DMS53 treated with DMSO at 0.1 percent for 48 hours (cell line): Measurements from ENCODE around the gene TNPO1.
A peak's percentile ranks its signal among the peaks of the same experiment; 100 is the strongest.

ENCODE experiments used
- DNase-seq: peaks from one replicate; lab custom pipeline; 2025; ENCODE audit not compliant: unreplicated experiment; lab: John Stamatoyannopoulos, UW

TNPO1 gene

DNA sequence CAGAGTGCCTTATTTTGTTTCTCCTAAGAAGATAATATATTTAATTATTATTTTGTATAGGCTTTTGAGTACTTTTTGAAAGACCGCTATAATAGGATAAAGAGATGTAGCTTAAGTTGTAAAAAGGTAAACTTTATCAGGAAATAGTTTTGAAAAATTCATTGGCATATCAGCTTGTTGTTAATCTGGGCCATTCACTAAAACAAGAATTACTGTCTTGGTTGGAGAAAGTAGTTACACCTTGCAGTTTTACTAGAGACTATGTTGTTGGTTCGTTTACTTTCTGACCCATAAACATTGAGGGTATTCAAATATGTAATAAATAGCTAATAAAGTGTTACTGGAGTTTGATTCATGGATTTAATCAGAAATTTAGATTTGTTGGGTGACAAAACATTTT lies 33.7 kb downstream of the TNPO1 start:
- DNase-seq: no peak

DNA sequence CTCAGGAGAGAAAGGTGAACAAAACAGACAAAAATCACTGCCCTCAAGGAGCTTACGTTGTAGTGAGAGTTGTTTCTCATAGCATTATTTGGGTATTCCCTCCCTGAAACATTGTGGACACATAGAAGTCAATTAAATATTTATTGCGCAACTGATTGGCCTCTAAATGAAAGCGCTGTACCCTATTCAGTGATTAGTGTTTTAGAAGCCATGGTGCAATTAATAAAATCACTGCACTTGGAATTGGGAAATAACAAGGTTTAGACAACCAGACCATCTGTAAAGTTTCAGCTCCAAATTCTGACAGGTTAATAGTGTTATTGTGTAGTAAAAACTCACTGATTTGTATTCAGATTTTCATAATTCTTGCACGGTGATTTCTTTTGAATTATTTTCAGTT lies 35.9 kb downstream of the TNPO1 start:
- no peak for DNase-seq

DNA sequence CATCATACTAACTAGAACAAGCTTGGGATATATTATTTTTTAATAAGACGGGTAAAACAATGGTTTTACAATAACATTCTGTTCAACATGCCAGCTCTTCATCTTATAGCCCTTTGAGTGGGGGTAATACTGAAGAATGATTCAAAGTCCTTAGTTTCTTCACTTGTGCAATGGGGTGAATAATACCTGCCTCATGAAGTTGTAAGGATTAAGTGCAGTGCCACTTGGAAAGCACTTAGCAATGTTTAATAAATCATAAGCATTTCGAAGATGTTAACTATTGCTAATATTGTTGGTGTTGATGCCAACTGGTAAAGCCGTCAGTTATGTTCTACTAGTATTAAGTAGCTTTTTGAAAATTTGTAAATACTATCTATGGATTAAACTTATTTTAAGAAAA lies 38.0 kb downstream of the TNPO1 start:
- DNase-seq: no peak

DNA sequence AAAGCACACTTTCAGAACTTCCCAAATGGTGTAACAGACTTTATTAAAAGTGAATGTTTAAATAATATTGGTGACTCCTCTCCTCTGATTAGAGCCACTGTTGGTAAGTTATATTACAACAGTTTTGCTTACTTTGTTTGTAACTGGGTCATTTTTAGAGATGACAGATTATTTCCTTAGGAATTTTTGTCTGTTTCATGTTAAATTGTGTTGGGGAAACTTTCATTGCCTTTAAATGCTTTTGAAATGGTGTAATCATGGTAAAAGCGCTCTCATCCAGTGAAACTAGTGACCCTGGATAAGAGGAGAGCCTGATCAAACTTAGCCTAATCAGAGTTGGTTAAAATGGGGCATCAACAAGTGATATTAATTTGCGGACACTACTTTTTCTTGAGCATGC lies 39.4 kb downstream of the TNPO1 start:
- no peak for DNase-seq

DNA sequence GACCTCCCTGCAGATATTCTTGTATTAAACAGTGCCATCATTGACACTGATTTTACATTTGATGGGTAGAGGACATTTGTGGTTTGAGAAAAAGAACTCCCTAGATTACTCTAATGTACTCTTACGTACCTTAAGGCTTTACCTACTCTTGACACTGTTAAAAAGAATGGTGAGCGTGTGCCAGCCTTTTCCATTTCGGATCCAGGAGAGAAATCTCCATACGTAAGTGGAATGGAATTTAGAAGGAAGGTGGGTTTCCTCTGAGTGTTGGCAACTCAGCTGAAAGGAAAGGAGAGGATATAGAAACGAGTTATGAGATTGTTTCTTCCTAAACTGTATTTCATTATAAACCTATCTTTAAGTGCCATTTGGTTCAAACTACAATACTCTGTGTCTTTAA lies 40.9 kb downstream of the TNPO1 start:
- no peak for DNase-seq

DNA sequence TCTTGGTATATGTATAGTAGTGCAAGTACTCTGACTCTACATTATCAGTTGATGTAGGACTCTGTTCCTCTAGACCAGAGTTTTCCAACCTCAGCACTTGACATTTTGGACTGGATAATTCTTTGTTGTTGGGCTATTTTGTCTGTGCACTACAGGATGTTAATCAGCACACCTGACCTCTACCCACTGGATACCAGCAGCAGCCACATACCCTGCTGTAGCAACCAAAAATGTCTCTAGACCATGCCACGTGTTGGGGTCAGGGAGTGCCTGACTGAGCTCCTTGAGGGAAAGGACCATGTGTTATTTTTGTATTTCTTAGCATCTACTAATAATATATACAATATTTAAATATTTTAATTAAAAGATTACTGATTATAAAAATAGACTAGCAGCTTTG lies 42.7 kb downstream of the TNPO1 start:
- no peak for DNase-seq

DNA sequence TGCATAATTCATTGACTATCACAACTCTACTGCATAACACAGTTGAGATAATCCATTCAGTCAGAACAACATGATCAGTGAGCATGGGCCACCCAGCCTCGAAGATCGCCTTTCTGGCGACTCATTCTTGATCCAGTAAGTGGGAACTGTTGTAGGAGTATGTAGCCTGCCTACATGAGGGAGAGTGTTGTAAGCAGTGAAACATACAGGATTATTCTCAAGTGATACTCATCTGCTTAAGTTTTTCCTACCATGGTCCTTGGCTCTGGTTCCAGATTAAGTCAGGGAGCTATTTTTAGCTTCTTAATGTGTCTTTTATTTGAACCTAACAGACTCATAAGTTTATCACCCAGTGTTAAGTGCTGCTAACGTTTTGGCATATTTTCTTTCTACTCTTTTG lies 44.0 kb downstream of the TNPO1 start:
- no peak for DNase-seq

DNA sequence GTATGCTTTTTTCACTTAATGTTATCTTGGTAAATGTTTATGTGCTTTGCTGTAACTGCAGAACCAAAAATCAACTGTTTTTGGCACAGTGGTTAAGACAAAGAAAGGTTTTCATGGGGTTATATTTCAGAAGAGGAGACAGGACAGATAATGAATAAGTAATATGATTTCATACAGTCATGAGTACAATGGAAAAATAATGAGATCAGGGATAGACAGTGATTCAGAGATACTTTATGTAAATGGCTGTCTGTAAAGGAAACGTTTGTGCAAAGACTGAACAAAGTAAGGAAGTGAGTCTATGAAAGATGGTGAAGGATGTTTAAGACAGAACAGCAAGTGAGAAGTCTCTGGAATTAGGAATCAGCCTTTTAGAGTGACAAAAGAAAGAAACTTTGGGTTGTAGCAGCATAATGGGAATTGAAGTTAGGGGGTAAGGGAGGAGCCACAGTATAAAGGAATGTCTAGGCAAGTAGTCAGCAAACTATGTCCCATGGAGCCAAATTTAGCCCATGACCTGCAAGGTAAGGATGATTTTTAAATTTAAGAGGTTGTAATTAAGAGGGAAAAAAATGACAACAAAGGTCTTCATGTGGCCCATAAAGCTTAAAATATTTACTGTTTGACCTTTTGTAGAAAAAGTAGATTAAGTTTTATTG lies 55.0 kb downstream of the TNPO1 start:
- DNase-seq: no peak

DNA sequence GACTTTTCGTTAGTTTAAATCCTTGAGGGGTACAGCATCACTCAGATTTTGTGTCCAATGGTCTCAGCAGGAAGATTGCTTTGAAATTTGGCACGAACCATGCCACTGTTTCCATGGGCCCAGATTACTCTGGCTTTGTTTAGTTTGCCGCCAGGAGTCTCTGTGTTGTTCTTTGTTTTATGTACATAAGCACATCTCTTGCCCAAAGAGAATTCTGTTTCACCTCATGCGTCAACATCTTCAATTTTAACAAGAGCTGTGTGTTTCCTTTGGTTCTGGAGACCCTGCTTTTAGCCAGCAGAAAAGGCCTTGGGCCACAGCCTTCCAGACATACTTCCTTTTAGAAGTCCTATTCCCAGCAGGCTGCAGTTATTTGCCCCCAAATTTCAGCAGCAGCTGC lies 62.4 kb downstream of the TNPO1 start:
- DNase-seq: no peak

DNA sequence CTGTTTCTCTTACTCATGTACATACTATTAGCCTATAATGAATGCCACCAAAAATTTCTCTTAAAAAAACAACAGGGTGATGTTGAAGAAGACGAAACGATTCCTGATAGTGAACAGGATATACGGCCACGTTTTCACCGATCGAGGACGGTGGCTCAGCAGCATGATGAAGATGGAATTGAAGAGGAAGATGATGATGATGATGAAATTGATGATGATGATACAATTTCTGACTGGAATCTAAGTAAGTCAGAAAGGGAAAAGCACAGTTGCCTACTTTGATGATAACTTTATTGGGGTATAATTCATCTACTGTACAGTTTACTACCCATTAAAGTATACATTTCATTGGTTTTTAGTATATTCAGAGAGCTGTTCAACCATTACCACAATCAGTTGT lies 66.5 kb downstream of the TNPO1 start:
- no peak for DNase-seq

DNA sequence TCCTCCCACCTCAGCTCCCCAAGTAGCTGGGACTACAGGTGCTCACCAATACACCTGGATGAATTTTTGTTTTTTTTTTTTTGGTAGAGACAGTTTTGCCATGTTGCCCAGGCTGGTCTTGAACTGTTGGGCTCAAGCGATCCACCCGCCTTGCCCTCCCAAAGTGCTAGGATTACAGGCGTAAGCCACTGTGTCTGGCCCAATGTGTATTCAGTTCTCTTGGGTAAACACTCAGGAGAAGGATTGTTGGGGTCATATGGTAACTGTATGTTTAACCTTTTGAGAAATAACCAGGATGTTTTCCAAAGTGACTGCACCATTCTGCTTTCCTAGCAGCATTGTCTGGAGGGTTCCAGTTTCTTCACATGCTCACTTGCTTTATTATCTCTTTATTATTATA lies 67.4 kb downstream of the TNPO1 start:
- DNase-seq: peak; percentile 88

DNA sequence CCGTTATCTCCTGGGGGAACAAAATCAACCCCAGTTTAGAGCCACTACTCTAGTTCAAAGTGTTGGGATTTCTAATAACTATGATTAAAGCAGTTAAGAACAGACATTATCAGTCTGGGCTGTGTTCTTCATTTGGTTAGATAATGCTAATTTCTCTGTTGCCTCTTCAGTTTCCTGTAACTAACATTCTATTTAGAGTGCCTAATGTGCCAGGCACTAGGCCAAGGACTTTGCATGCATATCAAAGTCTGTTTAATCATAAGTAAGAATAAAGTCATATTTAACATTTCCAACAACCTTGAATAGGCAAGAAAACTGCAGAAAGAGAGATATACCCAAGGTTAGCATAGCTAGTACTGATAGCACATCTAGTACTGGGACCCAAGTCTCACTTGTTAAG lies 68.4 kb downstream of the TNPO1 start:
- no peak for DNase-seq

DNA sequence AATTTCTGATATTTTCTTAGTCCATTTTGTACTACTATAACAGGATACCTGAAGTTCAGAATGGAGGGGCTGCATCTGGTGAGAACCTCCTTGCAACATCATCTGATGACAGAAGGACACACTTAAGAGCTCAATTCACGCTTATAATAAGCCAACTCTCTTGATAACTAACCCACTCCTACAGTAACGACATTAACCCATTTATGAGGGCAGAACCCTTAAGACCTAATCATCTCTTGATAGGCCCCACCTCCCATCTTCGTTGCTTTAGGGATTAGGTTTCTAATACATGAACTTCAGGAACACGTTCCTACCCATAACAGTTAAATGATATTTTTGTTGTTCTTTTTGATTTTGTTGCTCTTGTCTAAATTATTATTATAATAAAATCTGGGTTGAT lies 69.4 kb downstream of the TNPO1 start:
- no peak for DNase-seq

DNA sequence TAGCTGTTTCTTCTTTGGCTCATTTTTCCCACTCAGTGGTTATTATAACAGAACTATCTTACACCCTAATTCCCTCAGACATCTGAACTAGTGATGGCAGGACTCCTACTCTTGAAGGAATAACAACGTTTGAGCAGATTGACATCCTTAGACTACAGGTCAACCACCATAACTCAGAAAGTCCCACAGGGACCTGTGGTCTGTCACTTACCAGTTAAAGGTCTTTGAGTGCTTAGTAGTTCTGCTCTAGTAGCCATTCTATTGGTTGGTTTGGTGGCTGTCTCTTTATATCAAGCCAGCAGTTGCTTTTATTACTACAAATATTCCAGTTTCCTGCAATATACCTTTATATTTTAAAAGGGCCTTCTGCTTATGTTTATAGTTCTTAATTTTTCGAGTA lies 72.1 kb downstream of the TNPO1 start:
- DNase-seq: no peak

DNA sequence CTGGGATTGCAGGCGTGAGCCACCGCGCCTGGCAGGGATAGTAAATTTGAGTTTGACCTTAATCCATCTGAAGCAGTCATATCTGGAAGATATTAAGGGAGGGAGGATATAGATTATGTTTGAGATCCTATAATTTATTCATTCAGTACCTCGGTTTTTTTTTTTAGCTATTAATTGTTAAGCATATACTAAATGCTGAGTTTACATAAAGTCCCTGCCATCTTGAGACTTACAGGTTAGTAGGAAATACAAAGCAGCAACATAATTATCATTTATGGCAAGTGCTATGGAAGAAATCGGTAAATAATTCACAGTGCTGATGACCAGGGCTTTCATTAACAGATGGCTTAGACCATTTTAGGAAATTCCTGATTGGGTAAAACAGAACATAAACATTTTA lies 72.9 kb downstream of the TNPO1 start:
- DNase-seq: no peak

DNA sequence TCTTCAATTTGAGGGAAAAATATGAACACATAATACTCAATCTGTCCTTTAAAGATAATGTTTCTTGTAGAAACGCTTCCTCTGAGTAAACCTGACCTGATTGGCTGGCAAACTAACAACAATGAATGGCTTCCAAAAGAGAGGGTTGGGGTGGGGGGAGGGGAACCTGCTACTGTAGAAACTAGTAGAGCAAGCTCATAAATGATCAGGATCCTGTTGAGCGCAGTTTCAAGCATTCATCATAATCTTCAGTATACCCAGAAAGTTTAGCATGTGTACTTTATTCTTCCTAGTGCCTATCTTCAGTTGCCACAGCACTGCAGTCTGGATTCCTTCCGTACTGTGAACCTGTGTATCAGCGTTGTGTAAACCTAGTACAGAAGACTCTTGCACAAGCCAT lies 76.4 kb downstream of the TNPO1 start:
- no peak for DNase-seq

DNA sequence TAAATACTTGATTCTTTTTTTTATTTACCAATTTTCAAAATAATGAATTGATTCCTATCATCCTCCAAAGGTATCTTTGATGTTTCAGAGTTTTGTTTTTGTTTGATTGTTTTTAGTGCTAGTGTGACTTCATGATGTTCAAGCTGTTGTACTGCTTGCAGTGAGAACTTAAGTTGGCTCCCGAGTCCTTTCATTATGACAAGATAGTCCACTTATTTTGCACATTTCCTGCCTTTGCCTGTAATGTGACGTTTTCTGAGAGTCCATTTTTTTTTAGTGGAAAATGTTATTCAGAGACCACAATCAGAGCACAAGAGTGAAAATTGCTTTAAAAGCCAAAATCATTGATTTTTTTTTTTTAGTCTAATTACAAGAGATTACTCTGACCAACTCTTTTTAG lies 79.3 kb downstream of the TNPO1 start:
- DNase-seq: no peak

DNA sequence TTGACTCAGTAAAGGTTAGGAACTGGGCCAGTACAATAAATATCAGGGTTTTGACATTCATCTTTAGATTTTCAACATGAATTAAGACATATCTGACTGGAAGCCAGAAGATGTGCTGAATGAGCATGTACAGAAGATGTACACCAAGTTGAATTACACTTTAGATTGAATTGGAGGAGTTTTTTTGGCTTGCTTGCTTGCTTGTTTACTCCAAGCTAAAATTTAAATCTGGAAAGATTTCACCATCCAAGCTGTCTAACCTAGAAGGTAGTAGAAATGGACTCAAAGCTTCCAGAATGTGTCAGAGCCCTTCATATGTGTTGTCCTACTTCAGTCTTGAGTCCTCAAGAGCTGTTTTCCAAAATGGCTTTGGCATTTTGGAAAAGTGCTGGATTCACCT lies 90.3 kb downstream of the TNPO1 start:
- DNase-seq: no peak

DNA sequence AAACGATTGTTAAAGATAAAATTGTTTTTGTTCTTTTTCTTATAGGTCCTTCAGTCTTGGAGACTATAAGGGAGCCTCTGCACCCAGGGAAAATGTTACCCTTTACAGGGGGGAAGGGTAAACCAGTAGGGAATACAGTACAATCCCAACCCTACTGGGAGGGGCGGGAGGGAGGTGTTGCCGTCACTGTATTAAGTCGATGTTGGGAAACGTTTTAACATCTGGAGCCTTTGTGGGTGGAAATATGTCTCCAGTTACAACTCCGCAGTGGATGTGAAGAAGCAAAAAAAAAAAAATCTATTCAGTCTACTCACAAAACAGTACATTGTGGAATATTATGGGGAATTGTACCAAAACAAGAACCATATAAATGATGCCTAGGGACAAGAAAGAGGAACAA lies 92.2 kb downstream of the TNPO1 start:
- no peak for DNase-seq

DNA sequence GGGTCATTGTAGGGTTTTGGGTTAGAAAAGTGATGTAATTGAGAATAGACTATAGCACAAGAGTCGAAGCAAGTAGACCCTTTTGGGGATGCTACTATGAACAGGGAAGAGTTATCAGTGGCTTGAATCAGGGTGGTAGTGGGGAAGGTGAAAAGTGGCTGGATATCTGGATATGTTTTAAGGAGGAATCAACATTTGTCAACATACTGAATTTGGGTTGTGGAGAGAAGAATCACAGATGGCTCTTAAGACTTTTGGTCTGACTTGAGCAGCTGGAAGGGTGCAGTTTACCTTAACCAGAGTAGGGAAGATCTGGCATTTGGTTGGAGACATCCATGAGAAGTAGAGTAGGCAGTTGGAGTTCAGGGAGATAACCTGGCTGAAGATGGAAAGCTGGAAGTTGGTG lies 100.9 kb downstream of the TNPO1 start:
- no peak for DNase-seq

DNA sequence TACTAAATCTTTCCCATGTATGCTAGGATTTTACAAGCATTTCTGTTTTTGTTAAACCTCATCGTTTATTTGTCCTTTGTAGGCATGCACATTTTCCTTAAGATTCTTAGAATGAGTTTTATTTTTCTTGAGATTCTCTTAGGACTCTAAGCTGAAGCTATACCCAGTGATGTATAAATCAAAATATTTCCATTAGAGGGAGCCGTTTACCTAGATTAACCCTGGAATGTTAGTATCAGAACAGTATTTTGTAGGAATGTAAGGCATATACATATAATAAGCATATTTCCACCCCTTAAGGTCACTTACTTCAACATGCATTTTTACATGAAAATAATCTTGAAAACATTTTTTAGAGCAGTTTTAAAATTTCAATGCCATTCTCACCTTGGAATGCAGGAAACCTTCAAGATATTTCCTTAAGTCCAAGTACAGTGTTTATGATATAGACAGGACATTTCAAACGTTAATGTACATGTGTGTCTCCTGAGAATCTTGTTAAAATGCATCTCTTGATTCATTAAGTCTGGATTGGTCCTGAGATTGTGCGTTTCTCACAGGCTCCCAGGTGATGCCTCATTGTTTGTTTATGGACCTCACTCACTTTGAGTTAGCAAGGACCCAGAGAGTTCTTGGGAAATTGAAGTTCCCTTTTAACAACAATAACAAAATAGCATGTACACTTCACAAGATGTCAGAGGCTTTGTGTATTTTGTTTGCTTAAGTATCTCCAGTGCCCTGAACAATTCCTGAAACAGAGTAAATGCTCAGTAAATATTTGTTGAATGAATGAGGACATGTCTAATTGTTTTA lies 104.4 kb downstream of the TNPO1 start:
- peak; percentile 37 for DNase-seq

DNA sequence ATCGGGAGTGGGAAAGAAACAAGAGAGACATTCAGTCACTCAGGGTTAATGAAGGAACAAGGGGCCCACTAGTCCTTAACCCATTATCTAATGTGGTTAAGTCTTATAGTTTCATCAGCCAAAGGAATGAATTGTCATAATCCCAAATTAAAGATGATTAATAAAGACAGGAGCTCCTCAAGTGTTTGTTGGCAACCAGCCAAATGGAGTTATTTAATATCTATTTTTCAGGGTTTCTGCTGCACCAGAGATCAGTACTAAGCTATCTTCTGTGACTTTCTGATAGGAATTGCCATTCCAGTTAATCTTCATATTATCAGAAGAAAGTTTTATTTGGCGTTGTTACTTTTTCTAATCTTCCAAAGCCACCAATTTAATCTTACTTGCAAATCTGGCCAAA lies 105.4 kb downstream of the TNPO1 start:
- DNase-seq: no peak

DNA sequence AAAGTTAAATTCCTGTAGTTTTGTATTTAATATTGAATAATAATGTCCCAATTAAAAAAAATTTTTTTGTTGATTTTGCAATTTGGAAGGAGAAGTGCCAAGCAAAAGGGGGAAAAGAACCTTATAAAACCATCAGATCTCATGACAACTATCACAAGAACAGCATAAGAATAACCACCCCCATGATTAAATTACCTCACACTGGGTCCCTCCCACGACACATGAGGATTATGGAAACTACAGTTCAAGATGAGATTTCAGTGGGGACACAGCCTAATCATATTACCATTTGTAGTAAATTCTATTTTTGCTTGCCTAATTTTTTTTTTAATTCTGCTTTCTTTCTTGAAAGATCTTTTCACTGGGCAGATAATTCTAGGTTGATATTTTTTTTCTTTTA lies 106.0 kb downstream of the TNPO1 start:
- DNase-seq: no peak
